ENCODE measurements around the gene ERC1. TPM values are rescaled to one million over a fixed set of nuclear protein-coding genes. Genes with fewer than 3 reads are reported as not detected.

Gene ERC1
- total RNA-seq, 4 donors from 2014 or later, result 28.9 to 106 (median 43.6) TPM

DNA sequence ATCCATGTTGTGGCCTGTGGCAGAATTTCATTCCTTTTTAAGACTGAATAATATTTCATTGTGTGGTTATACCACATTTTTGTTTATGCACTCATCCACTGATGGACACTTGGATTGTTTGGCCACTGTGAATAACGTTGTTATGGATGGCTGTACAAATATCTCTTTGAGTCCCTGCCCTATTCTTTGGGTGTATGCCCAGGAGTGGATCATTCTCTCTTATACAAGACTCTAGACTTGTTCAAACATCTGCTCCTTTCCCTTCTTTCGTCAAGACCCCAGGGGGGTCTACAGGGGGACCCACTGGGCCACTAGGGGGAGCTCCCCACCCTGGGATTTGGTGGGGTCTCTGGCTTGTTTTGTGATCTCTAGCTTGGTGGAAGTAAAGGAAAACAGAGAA is 526.0 kb downstream of the ERC1 start:
- no peak for DNase-seq
- no peak overlapping the region for H3K27ac ChIP-seq
- TF ChIP-seq CTCF (IDR thresholded peaks at IDR 0.05), result no peak
- no peak for TF ChIP-seq POLR2A (IDR thresholded peaks at IDR 0.05)
- H3K4me1 ChIP-seq, result peaks cover 0 to 6% of the 10 kb centered on the region in 2 donors
- no peaks in the 10 kb centered on the region for H3K27me3 ChIP-seq
- peaks cover 0 to 4% of the 10 kb centered on the region in 2 donors for H3K9me3 ChIP-seq
- no peak overlapping the region for H3K4me3 ChIP-seq
- intact Hi-C loops (cut with DNase I; ENCODE audit: low total_unique reads), result no loop called here
- H3K36me3 ChIP-seq, result no peaks in the 10 kb centered on the region

DNA sequence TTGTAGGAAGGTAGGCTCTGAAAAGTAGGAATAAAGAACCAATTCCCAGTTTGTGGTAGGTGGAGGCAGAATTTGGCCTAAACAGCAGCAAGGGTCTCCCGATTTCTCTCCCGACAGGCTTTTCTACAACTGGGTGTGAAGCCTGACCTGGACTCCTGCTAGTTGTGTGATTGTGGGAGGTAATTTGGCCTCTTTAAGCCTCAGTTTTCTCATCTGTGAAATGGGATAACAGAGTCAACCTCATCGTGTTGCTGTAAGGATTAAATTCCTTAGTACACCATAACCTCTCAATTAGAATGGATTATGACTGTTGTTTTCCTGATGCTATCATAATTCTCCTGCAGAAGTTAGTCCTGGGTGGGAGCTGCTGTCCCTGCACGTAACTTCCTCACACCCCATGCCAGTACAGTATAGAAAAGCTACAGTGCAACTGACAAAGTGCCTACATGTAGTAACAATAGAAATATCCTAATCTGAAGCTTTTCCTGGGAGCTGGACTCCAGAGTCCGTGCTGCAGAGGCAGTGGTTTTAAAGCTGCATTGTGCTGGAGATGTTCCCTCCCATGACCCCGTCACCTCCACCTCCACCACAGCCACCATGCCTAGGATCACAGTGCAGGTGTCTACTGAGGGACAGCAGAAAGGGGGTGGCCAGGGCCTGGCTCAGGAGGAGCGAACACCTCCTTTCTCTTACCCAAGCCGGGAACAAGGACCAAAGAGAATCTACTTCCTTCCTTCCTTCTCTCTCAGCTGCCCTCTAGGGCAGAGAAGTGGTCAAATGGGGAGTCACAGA is 526.9 kb downstream of the ERC1 start:
- H3K4me1 ChIP-seq, result peaks cover 0 to 6% of the 10 kb centered on the region in 2 donors
- H3K9me3 ChIP-seq, result peaks cover 0 to 4% of the 10 kb centered on the region in 2 donors
- no peak overlapping the region for H3K27ac ChIP-seq
- H3K27me3 ChIP-seq, result no peaks in the 10 kb centered on the region
- H3K36me3 ChIP-seq, result no peaks in the 10 kb centered on the region
- no peak for TF ChIP-seq POLR2A (IDR thresholded peaks at IDR 0.05)
- TF ChIP-seq CTCF (IDR thresholded peaks at IDR 0.05), result no peak
- no peak for DNase-seq
- H3K4me3 ChIP-seq, result no peak overlapping the region
- intact Hi-C loops (cut with DNase I; ENCODE audit: low total_unique reads), result no loop called here

GRCh38 chr12:1518591-1519516 is 527.8 kb downstream of the ERC1 start:
- Histone ChIP-seq H3K36me3 (no peaks in the 10 kb centered on the region), H3K4me1 (peaks cover 0 to 6% of the 10 kb centered on the region in 2 donors), H3K4me3 (no peak overlapping the region), H3K27ac (no peak overlapping the region), H3K9me3 (peaks cover 0 to 4% of the 10 kb centered on the region in 2 donors), H3K27me3 (no peaks in the 10 kb centered on the region)
- TF ChIP-seq CTCF (IDR thresholded peaks at IDR 0.05) (no peak), POLR2A (IDR thresholded peaks at IDR 0.05) (no peak)
- DNase-seq, result no peak
- intact Hi-C loops (cut with DNase I; ENCODE audit: low total_unique reads), result no loop called here

GRCh38 chr12:1519642-1520041 is 528.6 kb downstream of the ERC1 start:
- H3K4me3 ChIP-seq, result no peak overlapping the region

More at GRCh38 chr12:1519642-1520041, 528.6 kb downstream of the ERC1 start:
- intact Hi-C loops (cut with DNase I; ENCODE audit: low total_unique reads), result no loop called here
- Histone ChIP-seq H3K9me3 (peaks cover 0 to 4% of the 10 kb centered on the region in 2 donors), H3K27ac (no peak overlapping the region), H3K4me1 (peaks cover 0 to 6% of the 10 kb centered on the region in 2 donors), H3K27me3 (no peaks in the 10 kb centered on the region), H3K36me3 (no peaks in the 10 kb centered on the region)
- no peak for DNase-seq
- TF ChIP-seq CTCF (IDR thresholded peaks at IDR 0.05) (no peak), POLR2A (IDR thresholded peaks at IDR 0.05) (no peak)

Data from uterus (tissue), 4 donors.